HG02938 (cell line): ENCODE measurements around the gene ZYX.
"Not testable (repeated sequence)": the region's sequence is repeated elsewhere in the genome, so short reads cannot be mapped to it uniquely, and the experiment has no call there.

Experiments used
- ATAC-seq: cut with Tn5 transposase; IDR thresholded peaks from one replicate; pipeline ENCODE4 v1.9.1; 2021; ENCODE audit warnings: mild to moderate bottlenecking, moderate library complexity; ENCODE audit not compliant: unreplicated experiment

Gene ZYX

GRCh38 chr7:143416565-143417149 lies 35.5 kb downstream of the ZYX start:
- ATAC-seq, result peak; percentile 71

GRCh38 chr7:143417734-143418383 lies 36.7 kb downstream of the ZYX start:
- no peak for ATAC-seq

- no peak for ATAC-seq
Observed at GRCh38 chr7:143418681-143419458, 37.7 kb downstream of the ZYX start.

DNA sequence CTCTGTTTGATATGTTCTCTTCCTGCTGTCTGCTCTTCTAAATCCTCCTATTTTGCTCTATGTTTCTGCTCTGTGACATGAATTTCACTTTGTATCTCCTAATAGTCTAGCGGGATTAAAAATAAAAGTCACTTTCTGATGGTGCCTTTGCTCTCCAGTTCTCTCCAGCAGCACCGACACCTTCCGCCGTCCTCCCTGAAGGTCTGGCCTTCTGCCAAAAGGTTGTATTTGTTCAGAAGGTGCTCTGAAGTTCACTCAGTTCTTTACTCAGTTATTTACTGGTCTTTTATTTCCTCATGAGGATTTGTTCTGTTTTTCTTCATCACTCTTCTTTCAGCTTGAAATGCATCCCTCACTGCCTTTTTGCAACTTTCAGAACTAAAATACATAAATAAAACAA lies 38.7 kb downstream of the ZYX start:
- ATAC-seq, result no peak

- not testable (repeated sequence) for ATAC-seq
Observed at GRCh38 chr7:143420624-143421023, 39.5 kb downstream of the ZYX start.

DNA sequence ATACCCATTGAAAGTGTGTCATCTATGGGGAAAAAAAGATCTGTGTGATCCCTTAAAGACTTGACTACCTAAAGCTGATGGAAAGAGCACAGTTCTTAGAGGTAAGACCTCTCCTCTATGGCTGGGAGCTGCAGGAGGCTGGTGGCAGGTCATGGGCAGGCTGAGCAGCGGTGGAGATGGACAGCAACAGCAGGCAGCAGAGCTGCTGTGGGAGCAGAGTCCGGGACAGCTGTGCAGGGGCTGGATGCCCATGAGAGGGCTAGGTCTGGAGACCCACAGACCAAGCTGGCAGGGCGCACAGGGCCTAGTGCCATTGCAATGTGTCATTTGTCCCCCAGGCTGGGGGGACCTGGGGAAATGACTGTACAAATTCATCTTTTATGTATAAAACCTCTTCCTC lies 40.9 kb downstream of the ZYX start:
- ATAC-seq, result no peak

DNA sequence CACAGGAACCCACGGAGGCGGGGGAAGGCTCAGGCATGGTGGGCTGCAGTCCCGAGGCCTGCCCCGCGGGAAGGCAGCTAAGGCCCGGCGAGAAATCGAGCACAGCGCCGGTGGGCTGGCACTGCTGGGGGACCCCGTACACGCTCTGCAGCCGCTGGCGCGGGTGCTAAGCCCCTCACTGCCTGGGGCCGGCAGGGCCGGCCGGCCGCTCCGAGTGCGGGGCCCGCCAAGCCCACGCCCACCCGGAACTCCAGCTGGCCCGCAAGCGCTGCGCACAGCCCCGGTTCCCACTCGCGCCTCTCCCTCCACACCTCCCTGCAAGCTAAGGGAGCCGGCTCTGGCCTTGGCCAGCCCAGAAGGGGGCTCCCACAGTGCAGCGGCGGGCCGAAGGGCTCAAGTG lies 43.3 kb downstream of the ZYX start:
- not testable (repeated sequence) for ATAC-seq

- no peak for ATAC-seq
Observed at GRCh38 chr7:143426479-143427142, 45.5 kb downstream of the ZYX start.

DNA sequence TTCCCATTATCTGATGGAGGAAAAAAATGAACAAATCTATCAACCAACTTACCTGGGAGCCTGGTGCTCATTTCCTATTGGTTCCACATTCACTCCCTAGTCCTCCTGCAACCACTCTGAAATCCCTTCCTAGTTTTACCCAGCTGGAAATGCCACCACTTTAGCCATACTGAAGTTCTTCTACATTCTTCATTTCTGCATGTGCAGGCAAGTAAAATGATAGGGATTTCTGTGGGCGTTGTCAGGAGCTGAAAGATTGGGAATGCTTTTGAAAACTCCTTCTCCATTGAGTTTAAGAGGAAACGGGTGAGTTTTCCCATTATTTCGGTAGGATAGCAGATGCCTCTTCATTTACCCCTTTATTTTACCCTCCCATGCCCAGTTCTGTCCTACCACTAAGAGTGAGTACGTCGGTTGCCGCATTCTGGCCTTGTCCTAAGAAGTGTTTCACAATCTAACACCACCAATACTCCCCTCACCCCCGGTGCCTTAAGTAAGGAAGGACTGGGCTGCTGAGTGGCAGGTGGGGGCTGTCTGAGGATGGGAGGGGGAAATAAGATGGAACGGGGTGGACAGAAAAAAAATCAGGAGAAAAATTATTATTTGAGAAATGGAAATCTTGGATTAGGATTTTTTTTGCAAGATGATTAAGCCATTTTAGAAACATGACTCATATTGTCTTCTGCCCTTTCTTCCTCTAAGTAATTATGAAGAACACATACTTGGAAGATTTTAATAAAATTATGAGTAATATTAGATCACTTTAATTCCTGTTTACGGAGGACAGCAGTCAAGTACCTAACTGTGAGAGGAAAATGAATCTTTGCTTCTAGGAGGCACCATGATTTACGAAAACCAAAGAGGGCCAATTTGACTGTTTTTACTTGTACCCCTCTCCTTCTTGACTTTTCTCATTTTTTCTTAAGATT lies 48.9 kb downstream of the ZYX start:
- ATAC-seq, result no peak

- ATAC-seq, result no peak
Observed at GRCh38 chr7:143431109-143431508, 50.0 kb downstream of the ZYX start.

- ATAC-seq, result no peak
Observed at GRCh38 chr7:143433759-143434158, 52.6 kb downstream of the ZYX start.

- ATAC-seq, result no peak
Observed at GRCh38 chr7:143434660-143435059, 53.5 kb downstream of the ZYX start.

- no peak for ATAC-seq
Observed at GRCh38 chr7:143435266-143435665, 54.1 kb downstream of the ZYX start.

GRCh38 chr7:143436325-143436946 lies 55.3 kb downstream of the ZYX start:
- peak; percentile 98 for ATAC-seq

DNA sequence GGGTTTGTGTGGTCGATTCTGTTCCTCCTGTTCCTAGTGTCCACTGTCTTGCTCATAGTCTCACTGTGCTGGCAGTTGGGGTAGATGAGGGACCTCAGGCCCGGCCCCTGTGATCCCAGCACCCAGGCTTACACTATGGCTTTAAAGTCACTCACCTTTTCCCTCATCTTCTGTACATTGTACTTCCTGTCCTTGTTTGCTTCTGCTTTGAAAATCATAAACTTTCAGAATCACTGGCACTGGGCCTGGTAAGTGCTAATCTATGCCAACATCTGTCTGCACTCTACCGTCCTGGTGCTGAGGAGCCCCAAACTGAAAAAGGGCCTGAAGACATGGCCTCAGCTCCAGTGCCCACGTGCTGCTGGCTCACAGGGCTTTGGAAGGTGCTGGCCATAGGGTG lies 56.4 kb downstream of the ZYX start:
- ATAC-seq, result no peak

DNA sequence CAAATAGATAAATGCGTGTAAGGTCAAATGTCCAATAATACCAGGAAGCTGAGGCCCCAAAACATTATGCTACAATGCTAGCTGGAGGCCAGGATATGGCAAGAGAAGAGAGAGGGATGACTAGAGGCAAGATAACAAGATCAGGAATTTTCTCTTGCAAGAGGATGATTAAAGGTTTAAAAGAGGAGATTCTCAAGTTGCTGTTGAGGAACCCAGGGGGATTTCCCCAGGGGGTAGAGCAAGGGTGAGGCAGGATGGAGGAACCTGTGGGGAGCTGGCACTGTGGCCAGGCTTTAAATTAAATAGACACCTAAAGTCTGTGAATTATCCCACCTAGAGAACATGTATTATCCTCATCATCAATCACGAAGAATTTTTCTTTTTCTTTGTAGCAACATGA lies 58.7 kb downstream of the ZYX start:
- ATAC-seq, result no peak
